Measurements from ENCODE around the gene P2RX3. TPM values are rescaled to one million over a fixed set of nuclear protein-coding genes. Genes with fewer than 3 reads are reported as not detected.
"Not testable (repeated sequence)": the region's sequence is repeated elsewhere in the genome, so short reads cannot be mapped to it uniquely, and the experiment has no call there.

P2RX3 gene
- total and polyA plus RNA-seq, 2 experiments from 2014 or later: 0.15 to 0.35 TPM

DNA sequence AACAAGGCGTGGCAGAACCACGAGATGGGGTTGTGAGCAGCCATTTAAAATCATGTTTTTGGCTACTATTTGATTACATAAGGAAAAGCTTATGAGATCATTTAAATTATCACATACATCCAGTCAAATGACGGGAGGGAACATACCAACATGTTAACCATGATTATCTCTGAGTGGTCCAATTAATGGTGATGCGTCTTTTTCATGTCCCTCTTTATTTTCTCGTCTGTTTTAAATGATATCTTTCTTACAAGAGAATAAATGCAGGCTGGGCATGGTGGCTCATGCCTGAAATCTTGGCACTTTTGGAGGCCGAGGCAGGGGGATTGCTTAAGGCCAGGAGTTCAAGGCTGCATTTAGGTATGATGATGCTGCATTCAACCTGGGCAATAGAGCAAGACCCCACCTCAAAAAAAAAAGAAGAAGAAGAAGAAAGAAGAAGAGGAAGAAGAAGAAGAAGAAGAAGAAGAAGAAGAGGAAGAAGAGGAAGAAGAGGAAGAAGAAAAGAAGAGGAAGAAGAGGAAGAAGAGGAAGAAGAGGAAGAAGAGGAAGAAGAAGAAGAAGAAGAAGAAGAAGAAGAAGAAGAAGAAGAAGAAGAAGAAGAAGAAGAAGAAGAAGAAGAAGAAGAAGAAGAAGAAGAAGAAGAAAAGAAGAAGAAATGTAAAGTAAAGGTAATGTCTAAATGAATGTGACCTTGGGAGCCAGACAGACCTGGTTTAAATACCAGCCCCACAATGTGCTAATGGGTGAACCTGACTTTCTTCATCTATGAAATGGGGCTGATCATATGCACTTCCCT is 65.0 kb downstream of the P2RX3 start:
- not testable (repeated sequence) for H3K27ac ChIP-seq (ENCODE audit: low read depth); H3K4me3 Mint-ChIP-seq; H3K9me3 Mint-ChIP-seq; H3K4me2 ChIP-seq; H3F3A ChIP-seq (replicated peaks; ENCODE audit: low read depth); H2AFZ ChIP-seq; H3K36me3 ChIP-seq (ENCODE audit: insufficient read depth); H4K20me1 ChIP-seq (replicated peaks; ENCODE audit: insufficient read depth); ATAC-seq; H3K4me3 ChIP-seq; H3K27me3 ChIP-seq (ENCODE audit: insufficient read depth); H3K4me1 Mint-ChIP-seq; H3K27me3 Mint-ChIP-seq (ENCODE audit: insufficient read depth, low read depth, poor library complexity); H3K9me2 ChIP-seq (ENCODE audit: insufficient read depth); H3K27ac Mint-ChIP-seq; H3K4me1 ChIP-seq (ENCODE audit: insufficient read depth); DNase-seq (ENCODE audit: low spot score); H3K79me2 ChIP-seq (replicated peaks; ENCODE audit: insufficient read depth)
- H3K36me3 Mint-ChIP-seq (ENCODE audit: low read depth): peaks cover 18% of the 10 kb centered on the region; the same call in 2 of the 3 replicates

DNA sequence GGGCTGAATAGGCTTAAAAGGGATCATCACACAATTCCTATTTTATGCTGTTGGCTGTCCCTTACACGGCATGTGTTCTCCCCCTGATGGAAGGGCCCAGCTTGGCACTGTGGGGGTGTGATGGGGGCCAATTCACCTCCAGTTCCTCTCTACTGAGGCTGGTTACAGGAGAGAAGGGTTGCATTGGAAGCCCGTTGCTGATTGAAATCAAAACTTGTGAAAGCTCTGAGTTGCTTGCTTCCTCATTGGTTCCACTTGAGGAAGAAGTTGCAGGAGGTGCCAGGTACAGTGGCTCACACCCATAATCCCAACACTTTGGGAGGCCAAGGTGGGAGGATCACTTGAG is 65.6 kb downstream of the P2RX3 start:
- H3K4me1 Mint-ChIP-seq: no peaks in the 10 kb centered on the region
- DNase-seq (ENCODE audit: low spot score) (no peak), ATAC-seq (no peak)
- peaks cover 19% of the 10 kb centered on the region; the same call in 2 of the 3 replicates for H3K36me3 Mint-ChIP-seq (ENCODE audit: low read depth)
- H2AFZ ChIP-seq: no peak overlapping the region
- H3K4me3 Mint-ChIP-seq: no peak overlapping the region
- H3K27me3 ChIP-seq (ENCODE audit: insufficient read depth): no peaks in the 10 kb centered on the region
- no peak overlapping the region for H3K4me2 ChIP-seq
- H3K79me2 ChIP-seq (replicated peaks; ENCODE audit: insufficient read depth): no peaks in the 10 kb centered on the region
- peaks cover 8% of the 10 kb centered on the region for H3K27me3 Mint-ChIP-seq (ENCODE audit: insufficient read depth, low read depth, poor library complexity)
- no peaks in the 10 kb centered on the region for H3K4me1 ChIP-seq (ENCODE audit: insufficient read depth)
- H3K4me3 ChIP-seq: no peak overlapping the region
- TF ChIP-seq, protein P1, sequence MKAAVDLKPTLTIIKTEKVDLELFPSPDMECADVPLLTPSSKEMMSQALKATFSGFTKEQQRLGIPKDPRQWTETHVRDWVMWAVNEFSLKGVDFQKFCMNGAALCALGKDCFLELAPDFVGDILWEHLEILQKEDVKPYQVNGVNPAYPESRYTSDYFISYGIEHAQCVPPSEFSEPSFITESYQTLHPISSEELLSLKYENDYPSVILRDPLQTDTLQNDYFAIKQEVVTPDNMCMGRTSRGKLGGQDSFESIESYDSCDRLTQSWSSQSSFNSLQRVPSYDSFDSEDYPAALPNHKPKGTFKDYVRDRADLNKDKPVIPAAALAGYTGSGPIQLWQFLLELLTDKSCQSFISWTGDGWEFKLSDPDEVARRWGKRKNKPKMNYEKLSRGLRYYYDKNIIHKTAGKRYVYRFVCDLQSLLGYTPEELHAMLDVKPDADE (IDR thresholded peaks at IDR 0.05): no peak
- TF ChIP-seq CREB1 (CRISPR knock-in tag; IDR thresholded peaks at IDR 0.05; ENCODE audit: low read depth) (no peak), STAT1 (IDR thresholded peaks at IDR 0.05; ENCODE audit: unreplicated experiment) (no peak), EZH2 (IDR thresholded peaks at IDR 0.05; ENCODE audit: low read depth, unreplicated experiment) (no peak), EZH2phosphoT487 (IDR thresholded peaks at IDR 0.05; ENCODE audit: unreplicated experiment) (no peak), JUNB (IDR thresholded peaks at IDR 0.05; ENCODE audit: unreplicated experiment) (no peak)
- TF ChIP-seq, protein P2, sequence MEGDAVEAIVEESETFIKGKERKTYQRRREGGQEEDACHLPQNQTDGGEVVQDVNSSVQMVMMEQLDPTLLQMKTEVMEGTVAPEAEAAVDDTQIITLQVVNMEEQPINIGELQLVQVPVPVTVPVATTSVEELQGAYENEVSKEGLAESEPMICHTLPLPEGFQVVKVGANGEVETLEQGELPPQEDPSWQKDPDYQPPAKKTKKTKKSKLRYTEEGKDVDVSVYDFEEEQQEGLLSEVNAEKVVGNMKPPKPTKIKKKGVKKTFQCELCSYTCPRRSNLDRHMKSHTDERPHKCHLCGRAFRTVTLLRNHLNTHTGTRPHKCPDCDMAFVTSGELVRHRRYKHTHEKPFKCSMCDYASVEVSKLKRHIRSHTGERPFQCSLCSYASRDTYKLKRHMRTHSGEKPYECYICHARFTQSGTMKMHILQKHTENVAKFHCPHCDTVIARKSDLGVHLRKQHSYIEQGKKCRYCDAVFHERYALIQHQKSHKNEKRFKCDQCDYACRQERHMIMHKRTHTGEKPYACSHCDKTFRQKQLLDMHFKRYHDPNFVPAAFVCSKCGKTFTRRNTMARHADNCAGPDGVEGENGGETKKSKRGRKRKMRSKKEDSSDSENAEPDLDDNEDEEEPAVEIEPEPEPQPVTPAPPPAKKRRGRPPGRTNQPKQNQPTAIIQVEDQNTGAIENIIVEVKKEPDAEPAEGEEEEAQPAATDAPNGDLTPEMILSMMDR (conservative IDR thresholded peaks at IDR 0.05; ENCODE audit: low read depth in 2 of 2): no peak
- TF ChIP-seq, protein P3, sequence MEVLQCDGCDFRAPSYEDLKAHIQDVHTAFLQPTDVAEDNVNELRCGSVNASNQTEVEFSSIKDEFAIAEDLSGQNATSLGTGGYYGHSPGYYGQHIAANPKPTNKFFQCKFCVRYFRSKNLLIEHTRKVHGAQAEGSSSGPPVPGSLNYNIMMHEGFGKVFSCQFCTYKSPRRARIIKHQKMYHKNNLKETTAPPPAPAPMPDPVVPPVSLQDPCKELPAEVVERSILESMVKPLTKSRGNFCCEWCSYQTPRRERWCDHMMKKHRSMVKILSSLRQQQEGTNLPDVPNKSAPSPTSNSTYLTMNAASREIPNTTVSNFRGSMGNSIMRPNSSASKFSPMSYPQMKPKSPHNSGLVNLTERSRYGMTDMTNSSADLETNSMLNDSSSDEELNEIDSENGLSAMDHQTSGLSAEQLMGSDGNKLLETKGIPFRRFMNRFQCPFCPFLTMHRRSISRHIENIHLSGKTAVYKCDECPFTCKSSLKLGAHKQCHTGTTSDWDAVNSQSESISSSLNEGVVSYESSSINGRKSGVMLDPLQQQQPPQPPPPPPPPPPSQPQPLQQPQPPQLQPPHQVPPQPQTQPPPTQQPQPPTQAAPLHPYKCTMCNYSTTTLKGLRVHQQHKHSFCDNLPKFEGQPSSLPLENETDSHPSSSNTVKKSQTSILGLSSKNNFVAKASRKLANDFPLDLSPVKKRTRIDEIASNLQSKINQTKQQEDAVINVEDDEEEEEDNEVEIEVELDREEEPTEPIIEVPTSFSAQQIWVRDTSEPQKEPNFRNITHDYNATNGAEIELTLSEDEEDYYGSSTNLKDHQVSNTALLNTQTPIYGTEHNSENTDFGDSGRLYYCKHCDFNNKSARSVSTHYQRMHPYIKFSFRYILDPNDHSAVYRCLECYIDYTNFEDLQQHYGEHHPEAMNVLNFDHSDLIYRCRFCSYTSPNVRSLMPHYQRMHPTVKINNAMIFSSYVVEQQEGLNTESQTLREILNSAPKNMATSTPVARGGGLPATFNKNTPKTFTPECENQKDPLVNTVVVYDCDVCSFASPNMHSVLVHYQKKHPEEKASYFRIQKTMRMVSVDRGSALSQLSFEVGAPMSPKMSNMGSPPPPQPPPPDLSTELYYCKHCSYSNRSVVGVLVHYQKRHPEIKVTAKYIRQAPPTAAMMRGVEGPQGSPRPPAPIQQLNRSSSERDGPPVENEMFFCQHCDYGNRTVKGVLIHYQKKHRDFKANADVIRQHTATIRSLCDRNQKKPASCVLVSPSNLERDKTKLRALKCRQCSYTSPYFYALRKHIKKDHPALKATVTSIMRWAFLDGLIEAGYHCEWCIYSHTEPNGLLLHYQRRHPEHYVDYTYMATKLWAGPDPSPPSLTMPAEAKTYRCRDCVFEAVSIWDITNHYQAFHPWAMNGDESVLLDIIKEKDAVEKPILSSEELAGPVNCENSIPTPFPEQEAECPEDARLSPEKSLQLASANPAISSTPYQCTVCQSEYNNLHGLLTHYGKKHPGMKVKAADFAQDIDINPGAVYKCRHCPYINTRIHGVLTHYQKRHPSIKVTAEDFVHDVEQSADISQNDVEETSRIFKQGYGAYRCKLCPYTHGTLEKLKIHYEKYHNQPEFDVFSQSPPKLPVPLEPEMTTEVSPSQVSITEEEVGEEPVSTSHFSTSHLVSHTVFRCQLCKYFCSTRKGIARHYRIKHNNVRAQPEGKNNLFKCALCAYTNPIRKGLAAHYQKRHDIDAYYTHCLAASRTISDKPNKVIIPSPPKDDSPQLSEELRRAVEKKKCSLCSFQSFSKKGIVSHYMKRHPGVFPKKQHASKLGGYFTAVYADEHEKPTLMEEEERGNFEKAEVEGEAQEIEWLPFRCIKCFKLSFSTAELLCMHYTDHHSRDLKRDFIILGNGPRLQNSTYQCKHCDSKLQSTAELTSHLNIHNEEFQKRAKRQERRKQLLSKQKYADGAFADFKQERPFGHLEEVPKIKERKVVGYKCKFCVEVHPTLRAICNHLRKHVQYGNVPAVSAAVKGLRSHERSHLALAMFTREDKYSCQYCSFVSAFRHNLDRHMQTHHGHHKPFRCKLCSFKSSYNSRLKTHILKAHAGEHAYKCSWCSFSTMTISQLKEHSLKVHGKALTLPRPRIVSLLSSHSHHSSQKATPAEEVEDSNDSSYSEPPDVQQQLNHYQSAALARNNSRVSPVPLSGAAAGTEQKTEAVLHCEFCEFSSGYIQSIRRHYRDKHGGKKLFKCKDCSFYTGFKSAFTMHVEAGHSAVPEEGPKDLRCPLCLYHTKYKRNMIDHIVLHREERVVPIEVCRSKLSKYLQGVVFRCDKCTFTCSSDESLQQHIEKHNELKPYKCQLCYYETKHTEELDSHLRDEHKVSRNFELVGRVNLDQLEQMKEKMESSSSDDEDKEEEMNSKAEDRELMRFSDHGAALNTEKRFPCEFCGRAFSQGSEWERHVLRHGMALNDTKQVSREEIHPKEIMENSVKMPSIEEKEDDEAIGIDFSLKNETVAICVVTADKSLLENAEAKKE (CRISPR knock-in tag; IDR thresholded peaks at IDR 0.05): no peak
- H3K36me3 ChIP-seq (ENCODE audit: insufficient read depth): no peaks in the 10 kb centered on the region
- no peaks in the 10 kb centered on the region for H3F3A ChIP-seq (replicated peaks; ENCODE audit: low read depth)
- H3K9me3 Mint-ChIP-seq: no peaks in the 10 kb centered on the region
- H4K20me1 ChIP-seq (replicated peaks; ENCODE audit: insufficient read depth): no peaks in the 10 kb centered on the region
- H3K27ac ChIP-seq (ENCODE audit: low read depth): no peak overlapping the region
- H3K27ac Mint-ChIP-seq: no peak overlapping the region
- no peaks in the 10 kb centered on the region for H3K9me2 ChIP-seq (ENCODE audit: insufficient read depth)
